ENCODE measurements around the gene SEPSECS.

Gene SEPSECS

GRCh38 chr4:25133132-25133531 lies 27.1 kb downstream of the SEPSECS start:
- H3K4me3 ChIP-seq (ENCODE audit: low read depth, low read length): no peak overlapping the region
- H3K36me3 ChIP-seq (ENCODE audit: control insufficient read depth, insufficient read depth, low read length): no peaks in the 10 kb centered on the region
- no peak overlapping the region for H3K27ac ChIP-seq

GRCh38 chr4:25131926-25132325 lies 28.3 kb downstream of the SEPSECS start:
- Histone ChIP-seq H2AFZ (no peak overlapping the region), H3K4me2 (ENCODE audit: low read length) (no peak overlapping the region), H3K4me1 (peaks cover 3% of the 10 kb centered on the region), H3K9ac (no peak overlapping the region), H3K27ac (no peak overlapping the region), H3K9me3 (ENCODE audit: control insufficient read depth, low read length) (no peaks in the 10 kb centered on the region), H3K79me2 (no peaks in the 10 kb centered on the region), H3K36me3 (ENCODE audit: control insufficient read depth, insufficient read depth, low read length) (no peaks in the 10 kb centered on the region), H3K4me3 (ENCODE audit: low read depth, low read length) (no peak overlapping the region), H3K27me3 (ENCODE audit: control insufficient read depth, insufficient read depth, low read length) (no peaks in the 10 kb centered on the region)
- no peak for TF ChIP-seq CTCF (IDR thresholded peaks at IDR 0.05)

More at GRCh38 chr4:25133132-25133531, 27.1 kb downstream of the SEPSECS start:
- Histone ChIP-seq H3K9me3 (ENCODE audit: control insufficient read depth, low read length) (no peaks in the 10 kb centered on the region), H3K9ac (no peak overlapping the region), H3K27me3 (ENCODE audit: control insufficient read depth, insufficient read depth, low read length) (no peaks in the 10 kb centered on the region), H3K4me2 (ENCODE audit: low read length) (no peak overlapping the region), H3K4me1 (peaks cover 3% of the 10 kb centered on the region), H3K79me2 (no peaks in the 10 kb centered on the region), H2AFZ (no peak overlapping the region)
- TF ChIP-seq CTCF (IDR thresholded peaks at IDR 0.05): no peak

DNA sequence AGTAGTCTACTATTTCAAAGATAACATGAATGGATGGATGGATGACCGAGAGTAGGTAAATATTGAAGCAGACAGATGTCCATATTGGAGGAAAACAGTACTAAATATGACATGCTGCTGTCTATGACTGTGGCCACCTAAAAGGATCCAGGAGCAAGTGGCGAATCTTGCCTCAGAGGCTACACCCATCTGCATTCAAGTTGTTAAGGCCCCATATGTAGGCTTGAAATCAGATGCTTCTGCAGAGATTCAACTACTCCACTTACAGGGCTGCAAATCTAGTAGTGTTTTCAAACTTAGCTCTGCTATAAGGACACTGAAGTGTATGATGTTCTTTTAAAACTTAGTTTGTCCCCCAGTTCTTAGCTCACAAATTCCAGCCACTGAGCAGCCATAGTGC lies 28.9 kb downstream of the SEPSECS start:
- Histone ChIP-seq H3K27ac (no peak overlapping the region), H3K9me3 (ENCODE audit: control insufficient read depth, low read length) (no peaks in the 10 kb centered on the region), H3K79me2 (no peaks in the 10 kb centered on the region), H3K9ac (no peak overlapping the region), H3K4me1 (peaks cover 3% of the 10 kb centered on the region), H3K4me2 (ENCODE audit: low read length) (no peak overlapping the region), H3K27me3 (ENCODE audit: control insufficient read depth, insufficient read depth, low read length) (no peaks in the 10 kb centered on the region), H3K36me3 (ENCODE audit: control insufficient read depth, insufficient read depth, low read length) (no peaks in the 10 kb centered on the region), H2AFZ (no peak overlapping the region), H3K4me3 (ENCODE audit: low read depth, low read length) (no peak overlapping the region)
- TF ChIP-seq CTCF (IDR thresholded peaks at IDR 0.05): no peak

GRCh38 chr4:25129917-25130316 lies 30.3 kb downstream of the SEPSECS start:
- no peaks in the 10 kb centered on the region for H3K27me3 ChIP-seq (ENCODE audit: control insufficient read depth, insufficient read depth, low read length)
- no peak overlapping the region for H3K4me3 ChIP-seq (ENCODE audit: low read depth, low read length)
- H3K27ac ChIP-seq: no peak overlapping the region
- no peak for TF ChIP-seq CTCF (IDR thresholded peaks at IDR 0.05)
- H3K9me3 ChIP-seq (ENCODE audit: control insufficient read depth, low read length): no peaks in the 10 kb centered on the region
- H3K36me3 ChIP-seq (ENCODE audit: control insufficient read depth, insufficient read depth, low read length): no peaks in the 10 kb centered on the region
- H3K4me1 ChIP-seq: peaks cover 3% of the 10 kb centered on the region
- no peak overlapping the region for H2AFZ ChIP-seq
- H3K4me2 ChIP-seq (ENCODE audit: low read length): no peak overlapping the region
- H3K9ac ChIP-seq: no peak overlapping the region
- H3K79me2 ChIP-seq: no peaks in the 10 kb centered on the region

DNA sequence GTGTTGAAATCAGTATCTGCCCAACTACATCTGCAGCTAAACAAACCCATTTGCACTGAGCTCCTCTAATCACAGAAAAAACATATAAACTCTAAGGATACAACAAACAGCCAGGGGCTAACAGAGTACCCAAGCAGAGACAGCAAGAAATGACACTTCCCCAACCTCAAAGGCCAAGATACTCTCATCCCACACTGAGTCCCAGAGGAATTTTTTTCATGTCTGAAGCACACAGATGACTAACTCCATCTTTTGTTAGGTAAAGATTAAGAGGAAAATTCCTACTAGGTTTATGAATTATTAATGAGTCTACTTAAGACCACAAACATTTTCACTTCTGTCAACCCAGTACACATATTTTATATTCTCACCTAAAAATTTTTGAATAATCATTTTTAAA lies 31.6 kb downstream of the SEPSECS start:
- no peaks in the 10 kb centered on the region for H3K36me3 ChIP-seq (ENCODE audit: control insufficient read depth, insufficient read depth, low read length)
- H3K79me2 ChIP-seq: no peaks in the 10 kb centered on the region
- TF ChIP-seq CTCF (IDR thresholded peaks at IDR 0.05): no peak
- H3K27me3 ChIP-seq (ENCODE audit: control insufficient read depth, insufficient read depth, low read length): no peaks in the 10 kb centered on the region
- peaks cover 3% of the 10 kb centered on the region for H3K4me1 ChIP-seq
- no peak overlapping the region for H3K27ac ChIP-seq
- H3K4me3 ChIP-seq (ENCODE audit: low read depth, low read length): no peak overlapping the region
- no peak overlapping the region for H2AFZ ChIP-seq
- no peaks in the 10 kb centered on the region for H3K9me3 ChIP-seq (ENCODE audit: control insufficient read depth, low read length)
- no peak overlapping the region for H3K4me2 ChIP-seq (ENCODE audit: low read length)
- no peak overlapping the region for H3K9ac ChIP-seq

Data from parathyroid adenoma (tissue), 2 donors.